Ishikawa (cell line): ENCODE data around the gene NAA25.

Source experiments
- CEBPB ChIP-seq: IDR thresholded peaks from 2 replicates; pipeline ENCODE4 v1.6.1; 2012
- CREB1 ChIP-seq: IDR thresholded peaks from 2 replicates; pipeline ENCODE4 v1.6.1; 2012; ENCODE audit warnings: low read depth
- EGR1 ChIP-seq: IDR thresholded peaks from 2 replicates; pipeline ENCODE4 v1.6.1; 2012
- EP300 ChIP-seq: IDR thresholded peaks from 2 replicates; pipeline ENCODE4 v1.6.1; 2012; ENCODE audit warnings: borderline replicate concordance
- FOXM1 ChIP-seq: IDR thresholded peaks from 2 replicates; pipeline ENCODE4 v1.6.1; 2012; ENCODE audit warnings: low read depth, borderline replicate concordance
- NFIC ChIP-seq: IDR thresholded peaks from 2 replicates; pipeline ENCODE4 v1.6.1; 2012
- RAD21 ChIP-seq: IDR thresholded peaks from 2 replicates; pipeline ENCODE4 v1.6.1; 2012; ENCODE audit warnings: low read depth
- TAF1 ChIP-seq: IDR thresholded peaks from 2 replicates; pipeline ENCODE4 v1.6.1; 2012; ENCODE audit warnings: low read depth, mild to moderate bottlenecking
- TCF12 ChIP-seq: IDR thresholded peaks from 2 replicates; pipeline ENCODE4 v1.6.1; 2012; ENCODE audit warnings: low read depth
- TEAD4 ChIP-seq: IDR thresholded peaks from 2 replicates; pipeline ENCODE4 v1.6.1; 2012
- YY1 ChIP-seq: IDR thresholded peaks from 2 replicates; pipeline ENCODE4 v1.6.1; 2012; ENCODE audit warnings: low read depth
- ZBTB7A ChIP-seq: IDR thresholded peaks from 2 replicates; pipeline ENCODE4 v1.6.1; 2012; ENCODE audit warnings: low read depth
- TF ChIP-seq, protein P1 (sequence below): IDR thresholded peaks from 2 replicates; pipeline ENCODE4 v1.6.1; 2012
- TF ChIP-seq, protein P2 (sequence below): IDR thresholded peaks from 2 replicates; pipeline ENCODE4 v1.6.1; 2012
- TF ChIP-seq, protein P3 (sequence below): IDR thresholded peaks from 2 replicates; pipeline ENCODE4 v1.6.1; 2012; ENCODE audit warnings: low read depth, mild to moderate bottlenecking

The NAA25 gene

DNA sequence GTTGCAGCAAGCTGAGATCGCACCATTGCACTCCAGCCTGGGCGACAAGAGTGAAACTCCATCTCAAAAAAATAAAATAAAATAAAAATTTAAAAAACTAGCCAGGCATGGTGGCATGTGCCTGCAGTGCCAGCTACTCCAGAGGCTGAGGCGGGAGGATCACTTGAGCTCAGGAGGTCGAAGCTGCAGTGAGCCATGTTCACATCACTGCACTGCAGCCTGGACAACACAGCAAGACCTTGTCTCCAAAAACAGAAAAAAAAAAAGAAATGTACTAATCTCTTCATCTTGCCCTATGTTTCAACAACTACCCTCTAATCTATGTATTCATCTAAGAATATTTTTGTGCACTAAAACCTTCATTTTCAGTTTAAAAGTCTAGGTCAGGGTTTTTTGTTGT, 6.5 kb downstream of the NAA25 start:
- TF ChIP-seq RAD21 (no peak), TAF1 (no peak), ZBTB7A (no peak), TCF12 (no peak), FOXM1 (no peak), CEBPB (no peak), NFIC (no peak), EGR1 (no peak), EP300 (no peak), CREB1 (no peak), TEAD4 (no peak), YY1 (no peak)
- TF ChIP-seq, protein P1, sequence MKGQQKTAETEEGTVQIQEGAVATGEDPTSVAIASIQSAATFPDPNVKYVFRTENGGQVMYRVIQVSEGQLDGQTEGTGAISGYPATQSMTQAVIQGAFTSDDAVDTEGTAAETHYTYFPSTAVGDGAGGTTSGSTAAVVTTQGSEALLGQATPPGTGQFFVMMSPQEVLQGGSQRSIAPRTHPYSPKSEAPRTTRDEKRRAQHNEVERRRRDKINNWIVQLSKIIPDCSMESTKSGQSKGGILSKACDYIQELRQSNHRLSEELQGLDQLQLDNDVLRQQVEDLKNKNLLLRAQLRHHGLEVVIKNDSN: no peak
- TF ChIP-seq, protein P2, sequence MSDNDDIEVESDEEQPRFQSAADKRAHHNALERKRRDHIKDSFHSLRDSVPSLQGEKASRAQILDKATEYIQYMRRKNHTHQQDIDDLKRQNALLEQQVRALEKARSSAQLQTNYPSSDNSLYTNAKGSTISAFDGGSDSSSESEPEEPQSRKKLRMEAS: no peak
- TF ChIP-seq, protein P3, sequence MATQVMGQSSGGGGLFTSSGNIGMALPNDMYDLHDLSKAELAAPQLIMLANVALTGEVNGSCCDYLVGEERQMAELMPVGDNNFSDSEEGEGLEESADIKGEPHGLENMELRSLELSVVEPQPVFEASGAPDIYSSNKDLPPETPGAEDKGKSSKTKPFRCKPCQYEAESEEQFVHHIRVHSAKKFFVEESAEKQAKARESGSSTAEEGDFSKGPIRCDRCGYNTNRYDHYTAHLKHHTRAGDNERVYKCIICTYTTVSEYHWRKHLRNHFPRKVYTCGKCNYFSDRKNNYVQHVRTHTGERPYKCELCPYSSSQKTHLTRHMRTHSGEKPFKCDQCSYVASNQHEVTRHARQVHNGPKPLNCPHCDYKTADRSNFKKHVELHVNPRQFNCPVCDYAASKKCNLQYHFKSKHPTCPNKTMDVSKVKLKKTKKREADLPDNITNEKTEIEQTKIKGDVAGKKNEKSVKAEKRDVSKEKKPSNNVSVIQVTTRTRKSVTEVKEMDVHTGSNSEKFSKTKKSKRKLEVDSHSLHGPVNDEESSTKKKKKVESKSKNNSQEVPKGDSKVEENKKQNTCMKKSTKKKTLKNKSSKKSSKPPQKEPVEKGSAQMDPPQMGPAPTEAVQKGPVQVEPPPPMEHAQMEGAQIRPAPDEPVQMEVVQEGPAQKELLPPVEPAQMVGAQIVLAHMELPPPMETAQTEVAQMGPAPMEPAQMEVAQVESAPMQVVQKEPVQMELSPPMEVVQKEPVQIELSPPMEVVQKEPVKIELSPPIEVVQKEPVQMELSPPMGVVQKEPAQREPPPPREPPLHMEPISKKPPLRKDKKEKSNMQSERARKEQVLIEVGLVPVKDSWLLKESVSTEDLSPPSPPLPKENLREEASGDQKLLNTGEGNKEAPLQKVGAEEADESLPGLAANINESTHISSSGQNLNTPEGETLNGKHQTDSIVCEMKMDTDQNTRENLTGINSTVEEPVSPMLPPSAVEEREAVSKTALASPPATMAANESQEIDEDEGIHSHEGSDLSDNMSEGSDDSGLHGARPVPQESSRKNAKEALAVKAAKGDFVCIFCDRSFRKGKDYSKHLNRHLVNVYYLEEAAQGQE: no peak

DNA sequence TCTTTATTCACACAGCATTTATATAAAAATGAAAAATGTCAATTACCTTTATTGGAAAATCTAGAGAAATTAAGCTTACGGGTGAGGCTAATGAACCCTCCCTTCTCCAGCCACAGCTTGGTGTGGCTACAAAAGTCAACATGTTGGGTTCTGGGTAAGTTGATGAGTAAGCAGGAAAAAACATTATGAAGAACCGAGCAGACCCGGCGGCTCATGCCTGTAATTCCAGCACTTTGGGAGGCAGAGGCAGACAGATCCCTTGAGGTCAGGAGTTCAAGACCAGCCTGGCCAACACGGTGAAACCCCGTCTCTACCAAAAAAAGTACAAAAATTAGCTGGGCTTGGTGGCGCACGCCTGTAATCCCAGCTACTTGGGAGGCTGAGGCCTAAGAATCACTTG, 10.9 kb downstream of the NAA25 start:
- TF ChIP-seq CEBPB: no peak
- no peak for TF ChIP-seq ZBTB7A
- no peak for TF ChIP-seq RAD21
- TF ChIP-seq, protein P1: no peak
- TF ChIP-seq, protein P3: no peak
- TF ChIP-seq EGR1: no peak
- no peak for TF ChIP-seq TAF1
- no peak for TF ChIP-seq TCF12
- TF ChIP-seq NFIC: no peak
- TF ChIP-seq EP300: no peak
- TF ChIP-seq FOXM1: no peak
- TF ChIP-seq TEAD4: no peak
- TF ChIP-seq CREB1: no peak
- TF ChIP-seq, protein P2: no peak
- TF ChIP-seq YY1: no peak

DNA sequence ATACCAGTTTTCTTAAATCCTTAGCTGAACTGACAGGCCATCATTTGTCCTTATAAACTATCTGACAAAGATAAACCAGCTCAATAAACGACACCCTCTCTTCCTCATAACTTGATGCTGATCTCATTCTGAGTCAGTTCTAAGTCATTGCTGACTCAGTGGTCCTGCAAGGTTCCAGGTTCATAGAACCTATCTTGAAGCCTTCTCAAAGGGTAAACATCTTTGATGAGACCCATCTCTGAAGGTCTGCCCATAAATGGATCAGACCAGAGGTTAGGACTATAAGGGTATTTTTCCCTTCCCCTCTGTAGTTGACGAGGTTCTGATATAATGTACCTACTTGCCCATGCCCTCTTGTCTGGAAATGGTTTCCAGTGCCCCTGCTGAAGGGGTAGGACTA, 11.9 kb downstream of the NAA25 start:
- TF ChIP-seq EP300 (no peak), CREB1 (no peak), CEBPB (no peak), TEAD4 (no peak), TCF12 (no peak), YY1 (no peak), RAD21 (no peak), ZBTB7A (no peak), NFIC (no peak)
- TF ChIP-seq, protein P2: no peak
- TF ChIP-seq, protein P1: no peak
- TF ChIP-seq, protein P3: no peak

DNA sequence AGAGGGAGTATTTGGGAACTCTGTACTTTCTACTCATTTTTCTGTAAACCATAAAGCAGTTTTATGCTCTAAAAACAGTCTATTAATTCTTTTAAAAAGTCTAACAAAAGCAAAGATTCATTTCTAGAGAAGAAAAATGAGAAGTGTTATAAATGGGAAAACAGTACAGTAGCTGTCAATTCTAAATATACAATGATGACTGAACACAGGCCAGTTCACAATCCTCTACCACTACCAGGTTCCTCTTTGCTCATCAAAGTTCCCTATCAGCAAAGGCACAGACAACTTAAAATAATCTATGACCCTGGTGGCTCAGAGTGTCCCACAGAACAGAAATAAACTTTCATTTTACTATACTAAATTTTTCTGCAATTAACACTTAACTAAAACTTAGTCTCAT, 12.5 kb downstream of the NAA25 start:
- TF ChIP-seq, protein P2: no peak
- TF ChIP-seq CREB1 (no peak), CEBPB (no peak), RAD21 (no peak), EP300 (no peak), NFIC (no peak), TCF12 (no peak), TEAD4 (no peak), ZBTB7A (no peak), FOXM1 (no peak), EGR1 (no peak)
- TF ChIP-seq, protein P3: no peak
- TF ChIP-seq, protein P1: no peak
